Endothelial cell (in vitro differentiated cells): ENCODE results near the gene FAM131A. TPM values are rescaled to one million over a fixed set of nuclear protein-coding genes. Genes with fewer than 3 reads are reported as not detected.

Experiments
- DNase-seq: peaks from one replicate; pipeline ENCODE4 v3.0.0; 2021; ENCODE audit warnings: low spot score
- H3K27ac Mint-ChIP-seq: one replicate; pipeline ENCODE4 v1.8.0; 2021; ENCODE audit warnings: mixed read lengths, inconsistent platforms; ENCODE audit not compliant: unreplicated experiment
- H3K27me3 Mint-ChIP-seq: one replicate; pipeline ENCODE4 v1.8.0; 2021; ENCODE audit warnings: mild to moderate bottlenecking, moderate library complexity, mixed read lengths, inconsistent platforms; ENCODE audit not compliant: unreplicated experiment
- H3K36me3 Mint-ChIP-seq: one replicate; pipeline ENCODE4 v1.8.0; 2021; ENCODE audit warnings: mild to moderate bottlenecking, low read depth, mixed read lengths, inconsistent platforms; ENCODE audit not compliant: unreplicated experiment
- H3K4me1 Mint-ChIP-seq: one replicate; pipeline ENCODE4 v1.8.0; 2021; ENCODE audit warnings: mild to moderate bottlenecking, mixed read lengths, inconsistent platforms; ENCODE audit not compliant: unreplicated experiment
- H3K4me3 Mint-ChIP-seq: one replicate; pipeline ENCODE4 v1.8.0; 2021; ENCODE audit warnings: mild to moderate bottlenecking, mixed read lengths, inconsistent platforms; ENCODE audit not compliant: unreplicated experiment
- H3K9me3 Mint-ChIP-seq: one replicate; pipeline ENCODE4 v1.8.0; 2021; ENCODE audit warnings: mixed read lengths, inconsistent platforms; ENCODE audit not compliant: unreplicated experiment
- CTCF ChIP-seq: fragments of 200-600 bp; sonication (generic); IDR thresholded peaks from one replicate; pipeline ENCODE4 v1.5.0; 2021; ENCODE audit warnings: antibody characterized with exemption; ENCODE audit not compliant: unreplicated experiment
- total RNA-seq: library from RNA; stranded (reverse); fragmentation: NEBNext Ultra II Directional; extraction: Animal tissue kit (Norgen Biotek cat#: 25700); gene quantifications from one replicate; pipeline ENCODE4 v1.2.1, GENCODE V29; 2021; ENCODE audit not compliant: unreplicated experiment

FAM131A gene
- total RNA-seq, 1 donor from 2014 or later: 15.8 TPM

GRCh38 chr3:184368586-184369183, 31.3 kb downstream of the FAM131A start:
- Mint-ChIP-seq H3K27ac (no peak overlapping the region), H3K36me3 (peaks cover 39% of the 10 kb centered on the region), H3K4me1 (peaks cover 32% of the 10 kb centered on the region), H3K4me3 (peak overlapping the region; percentile 25), H3K9me3 (no peaks in the 10 kb centered on the region), H3K27me3 (peaks cover 5% of the 10 kb centered on the region)
- no peak for TF ChIP-seq CTCF
- DNase-seq: no peak

- peak; percentile 77 for TF ChIP-seq CTCF
- H3K4me1 Mint-ChIP-seq: peaks cover 22% of the 10 kb centered on the region
- no peak overlapping the region for H3K4me3 Mint-ChIP-seq
- no peak overlapping the region for H3K27ac Mint-ChIP-seq
- H3K36me3 Mint-ChIP-seq: peaks cover 25% of the 10 kb centered on the region
- H3K9me3 Mint-ChIP-seq: no peaks in the 10 kb centered on the region
- peak; percentile 76 for DNase-seq
- H3K27me3 Mint-ChIP-seq: peaks cover 6% of the 10 kb centered on the region
These were observed 34.2 kb downstream of the FAM131A start for GRCh38 chr3:184371570-184372018.

GRCh38 chr3:184372296-184372821, 35.0 kb downstream of the FAM131A start:
- no peaks in the 10 kb centered on the region for H3K9me3 Mint-ChIP-seq
- H3K36me3 Mint-ChIP-seq: peaks cover 19% of the 10 kb centered on the region
- no peak for TF ChIP-seq CTCF
- no peak overlapping the region for H3K27ac Mint-ChIP-seq
- DNase-seq: no peak
- H3K4me1 Mint-ChIP-seq: peaks cover 26% of the 10 kb centered on the region
- H3K4me3 Mint-ChIP-seq: no peak overlapping the region
- H3K27me3 Mint-ChIP-seq: peaks cover 6% of the 10 kb centered on the region

GRCh38 chr3:184372911-184373310, 35.5 kb downstream of the FAM131A start:
- no peak for TF ChIP-seq CTCF
- peaks cover 31% of the 10 kb centered on the region for H3K4me1 Mint-ChIP-seq
- DNase-seq: no peak
- H3K27me3 Mint-ChIP-seq: peaks cover 10% of the 10 kb centered on the region
- no peak overlapping the region for H3K27ac Mint-ChIP-seq
- H3K4me3 Mint-ChIP-seq: no peak overlapping the region
- H3K36me3 Mint-ChIP-seq: peaks cover 15% of the 10 kb centered on the region
- no peaks in the 10 kb centered on the region for H3K9me3 Mint-ChIP-seq

GRCh38 chr3:184373422-184373821, 36.0 kb downstream of the FAM131A start:
- no peak for TF ChIP-seq CTCF
- no peaks in the 10 kb centered on the region for H3K9me3 Mint-ChIP-seq
- H3K4me1 Mint-ChIP-seq: peaks cover 33% of the 10 kb centered on the region
- no peak overlapping the region for H3K4me3 Mint-ChIP-seq
- peaks cover 10% of the 10 kb centered on the region for H3K27me3 Mint-ChIP-seq
- DNase-seq: no peak
- H3K27ac Mint-ChIP-seq: no peak overlapping the region
- peaks cover 10% of the 10 kb centered on the region for H3K36me3 Mint-ChIP-seq
